Activated naive CD8-positive, alpha-beta T cell (primary cell): Measurements from ENCODE around the gene HS3ST3A1.

Experiments
- H3K27ac Mint-ChIP-seq: one replicate; pipeline ENCODE4 v1.8.0; 2021; ENCODE audit warnings: mixed read lengths
- H3K27me3 Mint-ChIP-seq: one replicate; pipeline ENCODE4 v1.8.0; 2021; ENCODE audit warnings: mixed read lengths
- H3K36me3 Mint-ChIP-seq: one replicate; pipeline ENCODE4 v1.8.0; 2021; ENCODE audit warnings: mixed read lengths
- H3K4me1 Mint-ChIP-seq: one replicate; pipeline ENCODE4 v1.8.0; 2021; ENCODE audit warnings: low read depth, mixed read lengths
- H3K4me3 Mint-ChIP-seq: one replicate; pipeline ENCODE4 v1.8.0; 2021; ENCODE audit warnings: mild to moderate bottlenecking, mixed read lengths
- H3K9me3 Mint-ChIP-seq: one replicate; pipeline ENCODE4 v1.8.0; 2021; ENCODE audit warnings: low read depth, mixed read lengths

Gene HS3ST3A1

GRCh38 chr17:13484020-13484419 is 117.7 kb downstream of the HS3ST3A1 start:
- H3K4me3 Mint-ChIP-seq = no peak overlapping the region
- H3K27ac Mint-ChIP-seq = no peak overlapping the region
- peaks cover 13% of the 10 kb centered on the region for H3K27me3 Mint-ChIP-seq
- no peaks in the 10 kb centered on the region for H3K36me3 Mint-ChIP-seq
- H3K9me3 Mint-ChIP-seq = peaks cover 16% of the 10 kb centered on the region
- no peaks in the 10 kb centered on the region for H3K4me1 Mint-ChIP-seq

- no peaks in the 10 kb centered on the region for H3K4me1 Mint-ChIP-seq
- no peaks in the 10 kb centered on the region for H3K36me3 Mint-ChIP-seq
- peaks cover 16% of the 10 kb centered on the region for H3K9me3 Mint-ChIP-seq
- H3K27ac Mint-ChIP-seq = no peak overlapping the region
- no peak overlapping the region for H3K4me3 Mint-ChIP-seq
- peaks cover 9% of the 10 kb centered on the region for H3K27me3 Mint-ChIP-seq
Measured at GRCh38 chr17:13480877-13481276, 120.9 kb downstream of the HS3ST3A1 start.

GRCh38 chr17:13478326-13478830 is 123.4 kb downstream of the HS3ST3A1 start:
- Mint-ChIP-seq H3K9me3 (peaks cover 16% of the 10 kb centered on the region), H3K4me1 (no peaks in the 10 kb centered on the region), H3K36me3 (no peaks in the 10 kb centered on the region), H3K27me3 (peaks cover 10% of the 10 kb centered on the region), H3K27ac (no peak overlapping the region), H3K4me3 (no peak overlapping the region)

- Mint-ChIP-seq H3K9me3 (peaks cover 16% of the 10 kb centered on the region), H3K27me3 (peaks cover 7% of the 10 kb centered on the region), H3K36me3 (no peaks in the 10 kb centered on the region), H3K4me3 (no peak overlapping the region), H3K4me1 (no peaks in the 10 kb centered on the region), H3K27ac (no peak overlapping the region)
Measured at GRCh38 chr17:13477180-13477611, 124.5 kb downstream of the HS3ST3A1 start.

- peaks cover 13% of the 10 kb centered on the region for H3K9me3 Mint-ChIP-seq
- H3K4me3 Mint-ChIP-seq = no peak overlapping the region
- H3K27ac Mint-ChIP-seq = no peak overlapping the region
- peaks cover 10% of the 10 kb centered on the region for H3K27me3 Mint-ChIP-seq
- H3K36me3 Mint-ChIP-seq = no peaks in the 10 kb centered on the region
- H3K4me1 Mint-ChIP-seq = no peaks in the 10 kb centered on the region
Measured at GRCh38 chr17:13476720-13477119, 125.0 kb downstream of the HS3ST3A1 start.

GRCh38 chr17:13475574-13476223 is 126.0 kb downstream of the HS3ST3A1 start:
- H3K4me1 Mint-ChIP-seq = no peaks in the 10 kb centered on the region
- peaks cover 12% of the 10 kb centered on the region for H3K27me3 Mint-ChIP-seq
- H3K4me3 Mint-ChIP-seq = no peak overlapping the region
- no peak overlapping the region for H3K27ac Mint-ChIP-seq
- H3K9me3 Mint-ChIP-seq = peaks cover 8% of the 10 kb centered on the region
- H3K36me3 Mint-ChIP-seq = no peaks in the 10 kb centered on the region

- Mint-ChIP-seq H3K9me3 (no peaks in the 10 kb centered on the region), H3K36me3 (no peaks in the 10 kb centered on the region), H3K27me3 (peaks cover 12% of the 10 kb centered on the region), H3K4me3 (no peak overlapping the region), H3K27ac (no peak overlapping the region), H3K4me1 (no peaks in the 10 kb centered on the region)
Measured at GRCh38 chr17:13474073-13474800, 127.5 kb downstream of the HS3ST3A1 start.

- Mint-ChIP-seq H3K4me1 (no peaks in the 10 kb centered on the region), H3K4me3 (no peak overlapping the region), H3K36me3 (no peaks in the 10 kb centered on the region), H3K27me3 (no peaks in the 10 kb centered on the region), H3K27ac (no peak overlapping the region), H3K9me3 (no peaks in the 10 kb centered on the region)
Measured at GRCh38 chr17:13465678-13466077, 136.1 kb downstream of the HS3ST3A1 start.

GRCh38 chr17:13462673-13463124 is 139.0 kb downstream of the HS3ST3A1 start:
- no peaks in the 10 kb centered on the region for H3K4me1 Mint-ChIP-seq
- no peaks in the 10 kb centered on the region for H3K36me3 Mint-ChIP-seq
- H3K27me3 Mint-ChIP-seq = peaks cover 2% of the 10 kb centered on the region
- no peaks in the 10 kb centered on the region for H3K9me3 Mint-ChIP-seq
- no peak overlapping the region for H3K4me3 Mint-ChIP-seq
- no peak overlapping the region for H3K27ac Mint-ChIP-seq

GRCh38 chr17:13462146-13462545 is 139.6 kb downstream of the HS3ST3A1 start:
- H3K27ac Mint-ChIP-seq = no peak overlapping the region
- H3K4me3 Mint-ChIP-seq = no peak overlapping the region
- no peaks in the 10 kb centered on the region for H3K4me1 Mint-ChIP-seq
- no peaks in the 10 kb centered on the region for H3K36me3 Mint-ChIP-seq
- no peaks in the 10 kb centered on the region for H3K9me3 Mint-ChIP-seq
- peaks cover 2% of the 10 kb centered on the region for H3K27me3 Mint-ChIP-seq

- Mint-ChIP-seq H3K27me3 (peaks cover 2% of the 10 kb centered on the region), H3K36me3 (no peaks in the 10 kb centered on the region), H3K4me1 (no peaks in the 10 kb centered on the region), H3K4me3 (no peak overlapping the region), H3K9me3 (no peaks in the 10 kb centered on the region), H3K27ac (no peak overlapping the region)
Measured at GRCh38 chr17:13460261-13461000, 141.3 kb downstream of the HS3ST3A1 start.

GRCh38 chr17:13457783-13458182 is 143.9 kb downstream of the HS3ST3A1 start:
- Mint-ChIP-seq H3K4me1 (no peaks in the 10 kb centered on the region), H3K27me3 (peaks cover 2% of the 10 kb centered on the region), H3K36me3 (no peaks in the 10 kb centered on the region), H3K27ac (no peak overlapping the region), H3K9me3 (no peaks in the 10 kb centered on the region), H3K4me3 (no peak overlapping the region)
